Measurements from ENCODE around the gene MTUS2.

The MTUS2 gene

GRCh38 chr13:29154390-29154789, 334.3 kb downstream of the MTUS2 start:
- H3K36me3 ChIP-seq (ENCODE audit: insufficient read depth, low read length): no peaks in the 10 kb centered on the region
- no peaks in the 10 kb centered on the region for H4K20me1 ChIP-seq (ENCODE audit: insufficient read depth, low read length)
- H3K4me2 ChIP-seq (ENCODE audit: insufficient read depth, low read length): no peak overlapping the region
- ATAC-seq (ENCODE audit: insufficient read depth, low read depth): no peak
- DNase-seq: no peak
- no peaks in the 10 kb centered on the region for H3K27me3 ChIP-seq (ENCODE audit: insufficient read depth, low read length, poor library complexity)
- no peak for TF ChIP-seq EZH2 (IDR thresholded peaks at IDR 0.05; ENCODE audit: borderline replicate concordance, low read depth, low read length, severe bottlenecking)
- TF ChIP-seq, protein P1, sequence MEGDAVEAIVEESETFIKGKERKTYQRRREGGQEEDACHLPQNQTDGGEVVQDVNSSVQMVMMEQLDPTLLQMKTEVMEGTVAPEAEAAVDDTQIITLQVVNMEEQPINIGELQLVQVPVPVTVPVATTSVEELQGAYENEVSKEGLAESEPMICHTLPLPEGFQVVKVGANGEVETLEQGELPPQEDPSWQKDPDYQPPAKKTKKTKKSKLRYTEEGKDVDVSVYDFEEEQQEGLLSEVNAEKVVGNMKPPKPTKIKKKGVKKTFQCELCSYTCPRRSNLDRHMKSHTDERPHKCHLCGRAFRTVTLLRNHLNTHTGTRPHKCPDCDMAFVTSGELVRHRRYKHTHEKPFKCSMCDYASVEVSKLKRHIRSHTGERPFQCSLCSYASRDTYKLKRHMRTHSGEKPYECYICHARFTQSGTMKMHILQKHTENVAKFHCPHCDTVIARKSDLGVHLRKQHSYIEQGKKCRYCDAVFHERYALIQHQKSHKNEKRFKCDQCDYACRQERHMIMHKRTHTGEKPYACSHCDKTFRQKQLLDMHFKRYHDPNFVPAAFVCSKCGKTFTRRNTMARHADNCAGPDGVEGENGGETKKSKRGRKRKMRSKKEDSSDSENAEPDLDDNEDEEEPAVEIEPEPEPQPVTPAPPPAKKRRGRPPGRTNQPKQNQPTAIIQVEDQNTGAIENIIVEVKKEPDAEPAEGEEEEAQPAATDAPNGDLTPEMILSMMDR (IDR thresholded peaks at IDR 0.05; ENCODE audit: borderline replicate concordance, extremely low read depth, low read length, poor library complexity, severe bottlenecking): no peak
- H3K27ac ChIP-seq (ENCODE audit: low read length): no peak overlapping the region
- no peak overlapping the region for H2AFZ ChIP-seq (ENCODE audit: low read depth, low read length)
- no peaks in the 10 kb centered on the region for H3K4me1 ChIP-seq (ENCODE audit: insufficient read depth, low read length)
- H3K79me2 ChIP-seq (ENCODE audit: insufficient read depth, low read length): no peaks in the 10 kb centered on the region
- H3K9me3 ChIP-seq (ENCODE audit: insufficient read depth, low read length, severe bottlenecking): peaks cover 12% of the 10 kb centered on the region
- no peak overlapping the region for H3K4me3 ChIP-seq (ENCODE audit: low read depth in 1 of 2, low read length in 2 of 2)
- H3K9ac ChIP-seq (ENCODE audit: low read depth, low read length): no peak overlapping the region

DNA sequence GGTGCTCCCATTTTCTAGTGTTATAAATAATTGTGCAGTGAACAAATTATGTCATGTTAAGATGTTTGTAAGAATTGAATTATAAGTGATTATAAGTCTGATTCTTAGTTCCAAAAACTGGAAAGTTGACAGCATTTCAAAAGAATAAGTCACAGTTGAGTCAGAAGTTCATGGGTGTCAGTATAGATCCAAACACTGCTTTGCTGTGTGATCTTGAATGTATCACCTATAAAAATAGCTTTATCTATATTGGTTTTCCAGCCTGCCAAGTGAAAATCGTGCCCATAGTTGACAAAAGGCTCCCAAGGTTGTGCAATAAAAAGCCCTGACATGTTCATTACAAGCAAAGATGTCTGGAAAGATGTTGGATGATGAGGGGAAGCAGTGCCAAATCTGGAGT, 336.0 kb downstream of the MTUS2 start:
- H3K9me3 ChIP-seq (ENCODE audit: insufficient read depth, low read length, severe bottlenecking): peaks cover 9% of the 10 kb centered on the region
- H2AFZ ChIP-seq (ENCODE audit: low read depth, low read length): no peak overlapping the region
- no peaks in the 10 kb centered on the region for H3K79me2 ChIP-seq (ENCODE audit: insufficient read depth, low read length)
- H3K4me3 ChIP-seq (ENCODE audit: low read depth in 1 of 2, low read length in 2 of 2): no peak overlapping the region
- no peaks in the 10 kb centered on the region for H4K20me1 ChIP-seq (ENCODE audit: insufficient read depth, low read length)
- H3K36me3 ChIP-seq (ENCODE audit: insufficient read depth, low read length): no peaks in the 10 kb centered on the region
- peaks cover 9% of the 10 kb centered on the region for H3K4me1 ChIP-seq (ENCODE audit: insufficient read depth, low read length)
- DNase-seq (no peak), ATAC-seq (ENCODE audit: insufficient read depth, low read depth) (no peak)
- TF ChIP-seq, protein P1 (IDR thresholded peaks at IDR 0.05; ENCODE audit: borderline replicate concordance, extremely low read depth, low read length, poor library complexity, severe bottlenecking): no peak
- no peak for TF ChIP-seq EZH2 (IDR thresholded peaks at IDR 0.05; ENCODE audit: borderline replicate concordance, low read depth, low read length, severe bottlenecking)
- no peak overlapping the region for H3K4me2 ChIP-seq (ENCODE audit: insufficient read depth, low read length)
- no peak overlapping the region for H3K9ac ChIP-seq (ENCODE audit: low read depth, low read length)
- no peak overlapping the region for H3K27ac ChIP-seq (ENCODE audit: low read length)
- H3K27me3 ChIP-seq (ENCODE audit: insufficient read depth, low read length, poor library complexity): no peaks in the 10 kb centered on the region

DNA sequence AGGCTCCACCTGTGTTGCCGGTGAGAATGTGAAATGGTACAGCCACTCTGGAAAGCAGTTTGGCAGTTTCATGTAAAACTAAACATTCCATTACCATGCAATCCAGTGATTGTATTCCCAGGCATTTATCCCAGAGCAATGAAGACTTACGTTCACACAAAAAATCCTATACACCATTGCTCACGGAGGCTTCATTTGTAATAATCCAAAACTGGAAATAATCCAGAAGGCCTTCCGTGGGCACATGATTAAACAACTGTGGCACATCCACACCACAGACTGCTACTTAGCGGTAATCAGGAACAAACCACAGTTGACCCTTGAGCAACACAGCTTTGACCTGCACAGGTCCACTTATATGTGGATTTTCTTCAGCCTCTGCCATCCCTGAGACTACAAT, 339.7 kb downstream of the MTUS2 start:
- H3K4me3 ChIP-seq (ENCODE audit: low read depth in 1 of 2, low read length in 2 of 2): no peak overlapping the region
- no peak overlapping the region for H3K9ac ChIP-seq (ENCODE audit: low read depth, low read length)
- H3K36me3 ChIP-seq (ENCODE audit: insufficient read depth, low read length): no peaks in the 10 kb centered on the region
- H3K4me2 ChIP-seq (ENCODE audit: insufficient read depth, low read length): no peak overlapping the region
- ATAC-seq (ENCODE audit: insufficient read depth, low read depth): no peak
- H3K4me1 ChIP-seq (ENCODE audit: insufficient read depth, low read length): peaks cover 19% of the 10 kb centered on the region
- no peak overlapping the region for H2AFZ ChIP-seq (ENCODE audit: low read depth, low read length)
- H3K27ac ChIP-seq (ENCODE audit: low read length): no peak overlapping the region
- no peaks in the 10 kb centered on the region for H3K79me2 ChIP-seq (ENCODE audit: insufficient read depth, low read length)
- no peak for DNase-seq
- no peaks in the 10 kb centered on the region for H3K9me3 ChIP-seq (ENCODE audit: insufficient read depth, low read length, severe bottlenecking)
- TF ChIP-seq EZH2 (IDR thresholded peaks at IDR 0.05; ENCODE audit: borderline replicate concordance, low read depth, low read length, severe bottlenecking): no peak
- TF ChIP-seq, protein P1 (IDR thresholded peaks at IDR 0.05; ENCODE audit: borderline replicate concordance, extremely low read depth, low read length, poor library complexity, severe bottlenecking): no peak
- no peaks in the 10 kb centered on the region for H4K20me1 ChIP-seq (ENCODE audit: insufficient read depth, low read length)
- H3K27me3 ChIP-seq (ENCODE audit: insufficient read depth, low read length, poor library complexity): no peaks in the 10 kb centered on the region

DNA sequence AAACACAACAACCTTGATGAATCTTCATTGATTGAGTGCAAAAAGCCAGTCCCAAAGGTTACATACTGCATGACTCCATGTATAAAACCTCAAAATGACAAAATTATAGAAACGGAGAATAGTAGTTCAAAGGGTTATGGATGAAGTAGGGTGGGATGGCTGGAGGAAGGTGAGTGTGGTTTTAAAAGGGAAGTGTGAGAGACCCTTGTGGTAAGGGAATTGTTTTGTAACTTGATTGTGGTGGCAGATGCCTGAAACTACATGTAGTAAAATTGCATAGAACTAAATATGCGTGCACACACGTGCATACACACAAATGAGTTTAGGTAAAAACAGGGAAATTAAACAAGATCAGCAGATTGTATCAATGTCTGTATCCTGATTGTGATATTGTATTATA, 340.7 kb downstream of the MTUS2 start:
- no peaks in the 10 kb centered on the region for H3K36me3 ChIP-seq (ENCODE audit: insufficient read depth, low read length)
- no peaks in the 10 kb centered on the region for H4K20me1 ChIP-seq (ENCODE audit: insufficient read depth, low read length)
- ATAC-seq (ENCODE audit: insufficient read depth, low read depth) (peak; percentile 94), DNase-seq (peak; percentile 53)
- TF ChIP-seq EZH2 (IDR thresholded peaks at IDR 0.05; ENCODE audit: borderline replicate concordance, low read depth, low read length, severe bottlenecking): no peak
- TF ChIP-seq, protein P1 (IDR thresholded peaks at IDR 0.05; ENCODE audit: borderline replicate concordance, extremely low read depth, low read length, poor library complexity, severe bottlenecking): peak; percentile 15
- peaks cover 19% of the 10 kb centered on the region for H3K4me1 ChIP-seq (ENCODE audit: insufficient read depth, low read length)
- H3K27ac ChIP-seq (ENCODE audit: low read length): no peak overlapping the region; the same call in 1 of the 2 replicates
- no peak overlapping the region for H3K4me2 ChIP-seq (ENCODE audit: insufficient read depth, low read length)
- no peaks in the 10 kb centered on the region for H3K9me3 ChIP-seq (ENCODE audit: insufficient read depth, low read length, severe bottlenecking)
- H3K27me3 ChIP-seq (ENCODE audit: insufficient read depth, low read length, poor library complexity): no peaks in the 10 kb centered on the region
- no peaks in the 10 kb centered on the region for H3K79me2 ChIP-seq (ENCODE audit: insufficient read depth, low read length)
- H3K4me3 ChIP-seq (ENCODE audit: low read depth in 1 of 2, low read length in 2 of 2): no peak overlapping the region
- no peak overlapping the region for H3K9ac ChIP-seq (ENCODE audit: low read depth, low read length)
- H2AFZ ChIP-seq (ENCODE audit: low read depth, low read length): no peak overlapping the region

Data from DND-41 (cell line).